ENCODE data around the gene PPIG. TPM values are rescaled to one million over a fixed set of nuclear protein-coding genes. Genes with fewer than 3 reads are reported as not detected.

PPIG gene
- total RNA-seq, 6 experiments from 2014 or later, result 15.1 to 27.7 (median 23.8) TPM

GRCh38 chr2:169641464-169641863 lies 57.3 kb downstream of the PPIG start:
- ATAC-seq, result no peak
- no peaks in the 10 kb centered on the region for H3K9me3 ChIP-seq

DNA sequence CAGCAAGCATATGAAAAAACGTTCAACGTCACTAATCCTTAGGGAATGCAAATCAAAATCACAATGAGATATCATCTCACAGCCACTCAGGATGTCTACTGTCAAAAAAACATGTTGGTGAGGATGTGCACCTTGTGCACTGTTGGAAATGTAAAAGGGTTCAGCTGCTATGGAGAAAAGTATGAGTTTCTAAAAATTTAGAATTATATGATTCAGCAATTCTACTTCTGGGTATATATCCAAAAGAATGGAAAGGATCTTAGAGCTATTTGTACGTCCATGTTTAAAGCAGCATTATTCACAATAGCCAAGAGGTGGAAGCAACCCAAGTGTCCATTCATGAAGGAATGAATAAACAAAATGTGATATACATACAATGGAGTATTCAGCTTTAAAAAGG lies 60.0 kb downstream of the PPIG start:
- DNase-seq, result no peak
- Histone ChIP-seq H3K27ac (no peak overlapping the region), H3K36me3 (no peaks in the 10 kb centered on the region), H3K4me3 (no peak overlapping the region), H3K9me3 (no peaks in the 10 kb centered on the region), H3K4me1 (no peaks in the 10 kb centered on the region), H3K27me3 (no peaks in the 10 kb centered on the region)
- no peak for TF ChIP-seq POLR2A (IDR thresholded peaks at IDR 0.05)
- TF ChIP-seq CTCF (IDR thresholded peaks at IDR 0.05), result no peak
- intact Hi-C loops (cut with DNase I), result no loop called here
- WGBS (ENCODE audit: insufficient coverage, low coverage, low lambda C conversion rate, missing lambda C conversion rate), result 47% methylated on average over 3 of the region's 3 CpGs
- ATAC-seq, result no peak

More at GRCh38 chr2:169641464-169641863, 57.3 kb downstream of the PPIG start:
- H3K27me3 ChIP-seq, result no peaks in the 10 kb centered on the region
- no peak overlapping the region for H3K27ac ChIP-seq
- peaks cover 0 to 15% (median 3%) of the 10 kb centered on the region in 4 donors for H3K36me3 ChIP-seq
- no peak overlapping the region for H3K4me3 ChIP-seq
- WGBS (ENCODE audit: insufficient coverage, low coverage, low lambda C conversion rate, missing lambda C conversion rate), result 94% methylated on average over 2 of the region's 2 CpGs
- intact Hi-C loops (cut with DNase I), result no loop called here
- no peaks in the 10 kb centered on the region for H3K4me1 ChIP-seq
- no peak for DNase-seq
- TF ChIP-seq POLR2A (IDR thresholded peaks at IDR 0.05), result no peak
- TF ChIP-seq CTCF (IDR thresholded peaks at IDR 0.05), result no peak

- H3K9me3 ChIP-seq, result no peaks in the 10 kb centered on the region
- intact Hi-C loops (cut with DNase I), result no loop called here
- no peak for ATAC-seq
- no peak for DNase-seq
- TF ChIP-seq CTCF (IDR thresholded peaks at IDR 0.05), result no peak
- no peak for TF ChIP-seq POLR2A (IDR thresholded peaks at IDR 0.05)
- WGBS (ENCODE audit: insufficient coverage, low coverage, low lambda C conversion rate, missing lambda C conversion rate), result 82% methylated on average over 2 of the region's 2 CpGs
- H3K4me1 ChIP-seq, result no peaks in the 10 kb centered on the region
- no peak overlapping the region for H3K4me3 ChIP-seq
- H3K36me3 ChIP-seq, result no peaks in the 10 kb centered on the region
- no peak overlapping the region for H3K27ac ChIP-seq
- no peaks in the 10 kb centered on the region for H3K27me3 ChIP-seq
Measured at GRCh38 chr2:169647496-169647895, 63.3 kb downstream of the PPIG start.

- H3K4me3 ChIP-seq, result no peak overlapping the region
- H3K27ac ChIP-seq, result no peak overlapping the region
- H3K27me3 ChIP-seq, result no peaks in the 10 kb centered on the region
- no peak for ATAC-seq
- WGBS (ENCODE audit: insufficient coverage, low coverage, low lambda C conversion rate, missing lambda C conversion rate), result 55% methylated on average over 1 of the region's 1 CpG
- H3K36me3 ChIP-seq, result no peaks in the 10 kb centered on the region
- no peaks in the 10 kb centered on the region for H3K9me3 ChIP-seq
- intact Hi-C loops (cut with DNase I), result no loop called here
- TF ChIP-seq POLR2A (IDR thresholded peaks at IDR 0.05) (no peak), CTCF (IDR thresholded peaks at IDR 0.05) (no peak)
- H3K4me1 ChIP-seq, result no peaks in the 10 kb centered on the region
- no peak for DNase-seq
Measured at GRCh38 chr2:169649278-169649677, 65.1 kb downstream of the PPIG start.

GRCh38 chr2:169653636-169654035 lies 69.5 kb downstream of the PPIG start:
- no peak for TF ChIP-seq CTCF (IDR thresholded peaks at IDR 0.05)
- no peak for TF ChIP-seq POLR2A (IDR thresholded peaks at IDR 0.05)
- no peaks in the 10 kb centered on the region for H3K36me3 ChIP-seq
- ATAC-seq, result no peak
- H3K27me3 ChIP-seq, result no peaks in the 10 kb centered on the region
- no peak overlapping the region for H3K27ac ChIP-seq
- 82% methylated on average over 3 of the region's 3 CpGs for WGBS (ENCODE audit: insufficient coverage, low coverage, low lambda C conversion rate, missing lambda C conversion rate)
- DNase-seq, result no peak
- intact Hi-C loops (cut with DNase I), result no loop called here
- H3K9me3 ChIP-seq, result no peaks in the 10 kb centered on the region
- no peaks in the 10 kb centered on the region for H3K4me1 ChIP-seq
- H3K4me3 ChIP-seq, result no peak overlapping the region
